ENCODE measurements around the gene CBLN1. TPM values are rescaled to one million over a fixed set of nuclear protein-coding genes. Genes with fewer than 3 reads are reported as not detected.

Gene CBLN1
- total RNA-seq, 4 donors from 2014 or later = 0.60 TPM; not detected in 3

DNA sequence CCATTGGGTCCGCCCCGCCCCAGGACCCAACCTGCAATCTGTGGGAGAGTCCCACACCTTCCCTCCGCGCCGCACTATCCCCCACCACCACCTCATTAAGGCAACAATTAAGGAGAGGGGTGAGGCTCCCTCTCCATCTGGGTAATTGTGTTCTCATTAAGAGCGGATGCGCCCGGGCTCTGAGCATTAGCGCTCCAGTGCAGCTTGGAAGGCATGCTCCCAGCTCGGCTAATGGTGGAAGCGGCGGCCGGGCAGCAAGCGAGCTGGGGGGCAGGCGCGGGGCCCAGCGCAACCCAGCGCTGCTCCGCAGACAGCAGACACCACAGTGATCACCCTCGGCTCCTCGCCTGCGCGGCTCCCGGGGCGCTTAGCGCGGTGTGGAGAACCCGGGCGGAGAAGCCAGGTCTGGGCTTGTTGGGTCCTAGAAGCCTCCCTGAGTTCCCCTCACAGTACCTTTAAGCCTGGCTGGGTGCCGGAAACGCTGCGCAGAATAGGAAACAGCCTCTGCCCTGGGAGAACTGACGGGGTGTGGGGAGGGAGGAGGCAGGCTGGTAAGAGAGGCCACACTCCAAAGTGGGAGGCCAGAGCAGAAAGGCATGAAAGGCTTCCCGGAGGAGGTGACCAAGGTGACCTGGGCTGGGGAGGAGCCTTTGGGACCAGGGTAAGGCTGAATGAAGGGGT lies 6.4 kb downstream of the CBLN1 start:
- Histone ChIP-seq H3K9me3 (peaks cover 0 to 7% (median 0%) of the 10 kb centered on the region in 4 donors), H3K4me1 (peaks cover 0 to 29% (median 0%) of the 10 kb centered on the region in 4 donors), H3K27ac (no peak overlapping the region), H3K4me3 (no peak overlapping the region), H3K36me3 (no peaks in the 10 kb centered on the region), H3K27me3 (peaks cover 0 to 78% of the 10 kb centered on the region in 2 donors)
- TF ChIP-seq EP300 (IDR thresholded peaks at IDR 0.05) = no peak
- TF ChIP-seq POLR2A (IDR thresholded peaks at IDR 0.05) = no peak
- TF ChIP-seq, protein P1, sequence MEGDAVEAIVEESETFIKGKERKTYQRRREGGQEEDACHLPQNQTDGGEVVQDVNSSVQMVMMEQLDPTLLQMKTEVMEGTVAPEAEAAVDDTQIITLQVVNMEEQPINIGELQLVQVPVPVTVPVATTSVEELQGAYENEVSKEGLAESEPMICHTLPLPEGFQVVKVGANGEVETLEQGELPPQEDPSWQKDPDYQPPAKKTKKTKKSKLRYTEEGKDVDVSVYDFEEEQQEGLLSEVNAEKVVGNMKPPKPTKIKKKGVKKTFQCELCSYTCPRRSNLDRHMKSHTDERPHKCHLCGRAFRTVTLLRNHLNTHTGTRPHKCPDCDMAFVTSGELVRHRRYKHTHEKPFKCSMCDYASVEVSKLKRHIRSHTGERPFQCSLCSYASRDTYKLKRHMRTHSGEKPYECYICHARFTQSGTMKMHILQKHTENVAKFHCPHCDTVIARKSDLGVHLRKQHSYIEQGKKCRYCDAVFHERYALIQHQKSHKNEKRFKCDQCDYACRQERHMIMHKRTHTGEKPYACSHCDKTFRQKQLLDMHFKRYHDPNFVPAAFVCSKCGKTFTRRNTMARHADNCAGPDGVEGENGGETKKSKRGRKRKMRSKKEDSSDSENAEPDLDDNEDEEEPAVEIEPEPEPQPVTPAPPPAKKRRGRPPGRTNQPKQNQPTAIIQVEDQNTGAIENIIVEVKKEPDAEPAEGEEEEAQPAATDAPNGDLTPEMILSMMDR (IDR thresholded peaks at IDR 0.05) = no peak
- DNase-seq (ENCODE audit: low spot score in 2 of 2) = no peak
- 2 to 3% methylated on average over 34 of the region's 34 CpGs for WGBS, 2 donors

- WGBS, 2 donors = 3 to 4% methylated on average over 10 to 11 of the region's 11 CpGs
- H3K27me3 ChIP-seq = peaks cover 0 to 72% of the 10 kb centered on the region in 2 donors
- no peak overlapping the region for H3K27ac ChIP-seq
- TF ChIP-seq, protein P1 (IDR thresholded peaks at IDR 0.05) = no peak
- no peak for TF ChIP-seq POLR2A (IDR thresholded peaks at IDR 0.05)
- TF ChIP-seq EP300 (IDR thresholded peaks at IDR 0.05) = no peak
- peaks cover 0 to 23% (median 0%) of the 10 kb centered on the region in 4 donors for H3K4me1 ChIP-seq
- H3K36me3 ChIP-seq = no peaks in the 10 kb centered on the region
- H3K4me3 ChIP-seq = no peak overlapping the region
- H3K9me3 ChIP-seq = peaks cover 0 to 7% (median 0%) of the 10 kb centered on the region in 4 donors
- no peak for DNase-seq (ENCODE audit: low spot score in 2 of 2)
Measured at GRCh38 chr16:49274591-49274990, 7.0 kb downstream of the CBLN1 start.

DNA sequence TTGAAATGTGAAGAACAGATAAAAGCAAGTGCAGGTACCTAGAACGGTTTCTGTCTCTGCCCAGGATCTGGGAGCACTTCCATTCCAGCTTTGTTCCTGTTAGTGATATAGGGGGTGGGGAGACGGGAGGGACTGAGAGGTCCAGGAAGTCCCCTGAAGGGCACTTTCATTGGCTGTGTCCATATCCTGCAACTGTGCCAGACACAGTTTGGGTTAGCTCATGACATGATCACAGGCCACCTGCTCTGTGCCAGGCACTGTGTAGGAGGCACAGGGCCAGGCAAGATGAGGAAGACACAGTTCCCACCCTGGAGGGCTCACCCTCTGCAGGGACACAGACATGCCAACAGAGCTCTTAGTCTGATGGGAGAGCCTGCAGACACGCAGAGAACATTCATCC lies 7.9 kb downstream of the CBLN1 start:
- peaks cover 0 to 64% of the 10 kb centered on the region in 2 donors for H3K27me3 ChIP-seq
- H3K36me3 ChIP-seq = no peaks in the 10 kb centered on the region
- no peak overlapping the region for H3K27ac ChIP-seq
- no peak for DNase-seq (ENCODE audit: low spot score in 2 of 2)
- 26 to 35% methylated on average over 3 of the region's 3 CpGs for WGBS, 2 donors
- H3K4me3 ChIP-seq = no peak overlapping the region
- peaks cover 0 to 7% (median 0%) of the 10 kb centered on the region in 4 donors for H3K9me3 ChIP-seq
- TF ChIP-seq, protein P1 (IDR thresholded peaks at IDR 0.05) = no peak
- no peak for TF ChIP-seq POLR2A (IDR thresholded peaks at IDR 0.05)
- no peak for TF ChIP-seq EP300 (IDR thresholded peaks at IDR 0.05)
- peaks cover 0 to 15% (median 0%) of the 10 kb centered on the region in 4 donors for H3K4me1 ChIP-seq

- Histone ChIP-seq H3K9me3 (peaks cover 0 to 16% (median 0%) of the 10 kb centered on the region in 4 donors), H3K27ac (no peak overlapping the region), H3K27me3 (peaks cover 0 to 40% of the 10 kb centered on the region in 2 donors), H3K4me1 (no peaks in the 10 kb centered on the region), H3K36me3 (no peaks in the 10 kb centered on the region), H3K4me3 (no peak overlapping the region)
- no peak for DNase-seq (ENCODE audit: low spot score in 2 of 2)
- no peak for TF ChIP-seq POLR2A (IDR thresholded peaks at IDR 0.05)
- TF ChIP-seq EP300 (IDR thresholded peaks at IDR 0.05) = no peak
- TF ChIP-seq, protein P1 (IDR thresholded peaks at IDR 0.05) = no peak
- 60 to 73% methylated on average over 3 of the region's 3 CpGs for WGBS, 2 donors
Measured at GRCh38 chr16:49271363-49271762, 10.3 kb downstream of the CBLN1 start.

DNA sequence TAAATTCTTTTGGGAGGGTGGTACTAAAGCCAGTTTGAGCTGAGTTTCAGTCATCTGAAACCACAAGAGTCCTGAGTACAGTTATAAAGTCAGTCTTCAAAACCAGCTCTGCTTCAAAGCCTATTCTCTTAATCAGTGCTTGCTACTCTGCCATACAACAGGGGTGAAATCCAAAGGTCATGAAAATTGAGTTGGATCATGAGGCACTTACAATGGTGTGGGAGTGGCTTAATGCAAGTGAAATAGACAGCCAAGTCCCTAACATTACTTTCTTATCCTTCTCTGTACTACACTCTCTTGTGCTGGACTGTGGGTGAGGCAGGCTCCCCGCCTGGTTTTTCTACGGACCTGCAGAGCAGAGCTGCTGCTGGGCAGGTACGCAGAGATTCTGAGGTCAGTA lies 12.4 kb downstream of the CBLN1 start:
- no peak overlapping the region for H3K4me3 ChIP-seq
- no peaks in the 10 kb centered on the region for H3K36me3 ChIP-seq
- peaks cover 0 to 19% of the 10 kb centered on the region in 2 donors for H3K27me3 ChIP-seq
- TF ChIP-seq EP300 (IDR thresholded peaks at IDR 0.05) (no peak), POLR2A (IDR thresholded peaks at IDR 0.05) (no peak)
- TF ChIP-seq, protein P1 (IDR thresholded peaks at IDR 0.05) = no peak
- H3K4me1 ChIP-seq = no peaks in the 10 kb centered on the region
- DNase-seq (ENCODE audit: low spot score in 2 of 2) = no peak
- no peak overlapping the region for H3K27ac ChIP-seq
- 69 to 71% methylated on average over 3 of the region's 3 CpGs for WGBS, 2 donors
- H3K9me3 ChIP-seq = peaks cover 0 to 16% (median 0%) of the 10 kb centered on the region in 4 donors
